Stimulated activated CD4-positive, alpha-beta T cell treated with anti-CD3 and anti-CD28 coated beads, Interleukin-2, amount 100 ng/mL, for 4 hours (primary cell): ENCODE measurements around the gene SPAG16.
"Not testable (repeated sequence)": the region's sequence is repeated elsewhere in the genome, so short reads cannot be mapped to it uniquely, and the experiment has no call there.

Experiments
- DNase-seq: peaks from one replicate; pipeline ENCODE4 v3.0.0-alpha.2; 2020; ENCODE audit warnings: low read depth

Gene SPAG16

GRCh38 chr2:214004463-214004862, 720.2 kb downstream of the SPAG16 start:
- no peak for DNase-seq

DNA sequence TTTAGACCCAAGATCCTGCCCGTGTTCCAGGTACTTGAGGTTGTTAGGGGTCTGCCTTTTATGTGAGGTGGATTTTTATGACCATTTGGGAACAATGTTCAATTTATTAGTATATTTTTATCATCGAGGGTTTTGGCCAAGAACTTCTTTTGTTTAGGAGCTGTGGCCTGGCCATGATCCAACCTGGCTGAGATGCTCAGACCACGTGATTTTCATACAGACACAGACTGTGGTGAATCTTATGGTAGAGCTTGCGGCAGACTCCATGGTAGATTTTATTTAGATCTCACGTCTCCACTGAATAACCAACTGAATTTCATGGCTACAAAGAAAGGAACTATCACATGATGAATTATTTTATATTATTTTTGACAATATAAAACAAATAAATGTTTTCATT, 721.1 kb downstream of the SPAG16 start:
- no peak for DNase-seq

- DNase-seq, result no peak
Measured at GRCh38 chr2:214006601-214007000, 722.3 kb downstream of the SPAG16 start.

DNA sequence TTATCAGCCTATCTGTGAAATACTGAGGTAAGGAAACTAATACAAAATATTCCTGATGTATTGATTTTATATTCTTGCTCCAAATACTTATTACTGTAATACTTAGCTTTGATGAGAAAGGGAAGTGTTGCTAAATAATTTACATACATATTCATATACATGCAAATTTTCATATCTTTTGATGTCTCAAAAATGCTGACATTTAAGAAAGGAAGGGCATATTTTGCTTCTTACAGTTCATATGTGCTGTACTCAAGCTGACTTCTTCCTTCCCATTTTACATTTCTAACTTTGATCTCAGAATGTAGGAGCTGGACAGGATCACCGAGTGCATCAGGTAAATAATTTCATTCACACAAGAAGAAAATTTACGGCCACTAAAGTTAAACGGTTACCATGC, 727.4 kb downstream of the SPAG16 start:
- DNase-seq, result no peak

DNA sequence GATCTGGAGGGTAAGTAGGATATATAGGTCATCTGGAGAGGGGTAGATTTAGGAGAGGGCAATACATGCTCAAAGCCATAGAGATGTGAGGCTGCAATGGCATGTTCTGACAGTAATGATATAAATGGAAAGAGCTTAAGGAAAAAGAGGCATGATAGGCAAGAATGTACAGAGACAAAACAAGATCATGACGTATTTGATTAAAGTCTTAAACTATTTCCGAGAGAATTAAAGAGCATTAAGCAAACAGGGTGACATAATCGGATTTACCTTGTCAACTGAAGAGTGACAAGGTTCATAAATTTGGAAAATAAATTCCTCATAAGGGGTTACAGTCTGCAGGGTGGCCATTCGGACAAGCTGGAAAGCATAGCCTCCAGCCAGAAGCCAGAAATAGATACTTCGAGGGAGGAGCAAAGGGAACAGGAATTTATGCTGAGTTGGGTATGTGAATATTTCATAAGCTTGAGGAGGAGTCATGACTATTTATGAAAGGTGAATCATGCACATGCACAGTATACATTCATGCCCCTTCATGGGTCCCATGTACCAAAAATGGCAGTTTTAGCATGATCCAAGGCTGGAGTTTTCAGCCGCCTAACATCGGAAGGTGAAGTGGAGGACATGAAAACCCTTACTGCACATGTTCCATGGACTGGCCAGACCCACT, 730.4 kb downstream of the SPAG16 start:
- DNase-seq, result no peak

DNA sequence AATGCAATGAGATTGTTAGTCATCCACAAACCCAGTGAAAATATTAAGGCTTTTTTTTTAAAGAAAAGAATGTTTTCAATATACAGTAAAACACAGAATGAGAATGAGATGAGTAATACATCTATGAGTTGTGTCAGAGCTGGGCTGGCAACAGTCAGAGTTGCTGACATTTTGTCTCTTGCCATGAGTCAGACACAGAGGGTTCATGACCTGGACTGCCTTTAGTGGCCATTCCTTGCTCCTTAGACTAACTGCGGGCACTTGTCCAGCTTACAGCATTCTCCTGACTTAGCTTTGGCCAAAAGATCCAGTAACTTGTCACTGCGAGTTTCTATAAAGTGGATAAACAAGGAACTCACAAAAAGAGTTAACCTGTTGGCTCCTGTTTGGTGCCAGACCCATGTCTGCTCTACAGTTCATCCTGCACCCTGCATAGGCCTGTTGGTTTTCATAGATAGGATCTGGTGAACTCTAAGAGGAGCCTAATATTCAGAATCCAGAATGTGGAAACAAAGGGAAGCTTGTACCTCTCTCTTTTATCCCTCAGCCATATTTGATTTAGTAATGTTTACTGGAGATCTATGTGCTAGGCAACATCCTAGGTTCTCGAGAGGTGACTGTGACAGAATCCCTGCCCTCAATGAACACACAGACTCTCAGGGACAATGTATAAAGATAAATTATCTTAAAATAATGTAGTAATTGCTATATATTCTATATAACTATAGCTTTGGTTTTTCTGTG, 735.1 kb downstream of the SPAG16 start:
- no peak for DNase-seq

DNA sequence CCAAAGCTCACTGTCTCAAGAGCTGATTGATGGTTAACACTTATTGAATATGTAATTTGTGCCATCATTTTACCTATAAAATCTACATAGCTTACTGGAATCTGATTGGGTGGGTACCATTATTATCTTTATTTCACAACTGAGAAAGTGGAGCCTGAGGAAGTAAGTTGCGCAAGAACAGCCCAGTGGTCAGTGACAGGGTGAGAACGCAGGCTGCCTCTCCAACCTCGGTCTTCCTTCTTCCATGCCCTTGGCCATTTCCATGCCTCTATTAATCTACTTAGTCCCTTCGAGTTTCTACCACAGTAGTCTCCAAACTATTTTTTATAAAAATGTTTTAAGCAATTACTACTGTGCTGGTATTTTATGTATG, 735.7 kb downstream of the SPAG16 start:
- DNase-seq, result no peak

DNA sequence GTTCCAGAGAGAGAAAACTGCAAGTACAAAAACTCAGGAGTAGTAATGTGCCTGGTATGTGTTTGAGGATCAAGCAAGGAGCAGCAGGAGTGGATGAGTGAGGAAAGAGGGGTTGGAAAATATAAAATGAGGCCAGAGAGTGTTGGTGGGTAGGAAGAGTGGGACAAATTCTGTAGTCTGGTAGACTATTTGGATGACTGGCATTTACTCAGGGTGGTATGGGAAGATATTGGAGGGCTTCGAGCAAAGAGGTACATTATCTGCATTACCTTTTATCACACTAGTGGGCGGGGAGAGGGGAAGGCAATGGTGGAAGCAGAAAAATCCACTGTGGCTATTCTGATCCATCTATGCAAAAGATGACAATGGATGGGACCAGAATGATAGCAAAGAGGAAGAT, 744.9 kb downstream of the SPAG16 start:
- DNase-seq, result no peak

DNA sequence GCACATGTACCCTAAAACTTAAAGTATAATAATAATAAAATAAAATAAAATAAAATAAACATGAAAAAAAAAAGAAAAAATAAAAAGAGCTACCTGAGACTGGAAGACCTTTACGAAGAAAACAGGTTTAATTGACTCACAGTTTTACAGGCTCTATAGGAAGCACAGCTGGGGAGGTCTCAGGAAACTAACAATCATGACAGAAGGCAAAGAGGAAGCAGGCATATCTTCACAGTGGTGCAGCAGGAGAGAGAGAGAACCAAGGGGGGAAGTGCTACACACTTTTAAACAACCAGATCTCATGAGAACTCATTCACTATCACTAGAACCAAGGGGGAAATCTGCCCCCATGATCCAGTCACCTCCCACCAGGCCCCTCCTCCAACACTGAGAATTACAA, 747.3 kb downstream of the SPAG16 start:
- DNase-seq, result no peak

- DNase-seq, result no peak
Measured at GRCh38 chr2:214034417-214034816, 750.2 kb downstream of the SPAG16 start.

DNA sequence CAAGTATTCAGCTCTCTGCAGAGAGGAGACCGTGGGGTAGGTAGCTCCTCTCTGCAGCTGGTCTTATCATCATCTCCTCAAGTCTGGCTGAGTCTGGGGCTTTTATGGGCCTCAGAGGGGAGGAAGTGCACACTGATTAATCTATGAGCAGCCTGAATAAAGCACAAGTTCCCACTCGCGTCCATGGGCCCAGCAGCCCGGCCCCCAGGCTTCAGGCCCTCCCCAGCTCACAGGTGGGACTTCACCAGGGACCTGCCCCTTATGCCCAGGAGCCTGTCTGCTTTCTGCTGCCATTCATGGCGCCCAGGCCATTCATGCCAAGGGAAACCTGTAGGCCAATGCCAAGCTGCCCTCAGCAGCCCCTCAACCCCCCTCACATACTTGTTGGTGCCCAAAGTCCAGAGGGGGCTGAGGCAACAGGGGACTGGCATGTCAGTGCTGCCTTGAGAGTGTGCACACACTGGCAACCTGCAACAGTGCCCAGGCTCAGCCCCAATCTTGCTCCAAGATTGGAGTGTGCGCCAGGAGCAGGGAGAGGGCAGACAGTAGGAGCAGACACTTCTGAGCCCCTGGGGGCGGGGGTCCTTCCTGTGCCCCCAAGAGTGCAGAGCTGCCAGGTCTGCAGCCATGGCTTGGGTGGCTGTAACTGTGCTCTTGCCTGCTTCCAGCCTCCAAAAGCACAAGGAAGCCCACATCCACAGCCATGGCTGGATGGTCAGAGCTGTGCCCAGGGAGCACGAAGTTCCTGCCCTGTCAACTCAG, 751.0 kb downstream of the SPAG16 start:
- DNase-seq, result no peak

- DNase-seq, result no peak
Measured at GRCh38 chr2:214035921-214036320, 751.7 kb downstream of the SPAG16 start.

GRCh38 chr2:214038186-214038585, 753.9 kb downstream of the SPAG16 start:
- no peak for DNase-seq

DNA sequence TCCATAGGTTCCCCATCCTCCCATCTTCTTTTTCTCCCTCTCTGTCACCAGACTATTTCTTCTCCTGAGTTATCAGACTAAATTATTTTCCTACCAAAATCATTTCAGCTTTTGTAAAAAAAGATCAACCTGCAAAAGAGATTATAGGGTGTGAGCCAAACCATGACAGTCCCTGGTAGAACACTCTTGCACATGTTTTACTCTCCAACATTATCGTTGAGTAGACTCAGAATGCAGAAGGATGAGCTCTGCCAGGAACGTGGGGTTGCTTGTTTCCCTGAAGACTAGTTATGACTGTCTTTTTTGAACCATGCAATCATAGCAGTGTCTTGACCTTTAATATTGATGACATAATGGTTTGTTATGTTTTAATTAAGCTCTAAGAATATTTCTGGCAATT, 766.5 kb downstream of the SPAG16 start:
- no peak for DNase-seq

GRCh38 chr2:214051585-214051984, 767.3 kb downstream of the SPAG16 start:
- DNase-seq, result no peak

DNA sequence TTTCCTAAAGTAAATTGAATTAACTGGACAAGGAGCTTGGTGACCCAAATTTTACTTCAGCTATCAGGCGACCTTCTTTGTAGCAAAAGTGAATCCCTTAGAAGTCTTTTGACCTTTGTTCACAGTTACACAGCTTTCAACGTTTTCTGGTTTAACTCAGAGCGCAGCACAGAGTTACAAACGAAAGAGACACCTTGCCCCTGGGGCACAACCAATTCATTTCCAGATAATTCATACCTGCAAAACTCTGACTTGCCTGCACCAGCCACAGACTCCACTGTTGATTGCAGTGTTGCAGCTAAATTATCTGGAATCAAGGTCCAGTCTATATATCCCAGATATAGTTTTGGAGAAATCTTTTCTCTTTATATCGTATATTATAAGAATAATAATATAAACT, 768.0 kb downstream of the SPAG16 start:
- DNase-seq, result no peak

- DNase-seq, result no peak
Measured at GRCh38 chr2:214057986-214058385, 773.7 kb downstream of the SPAG16 start.

GRCh38 chr2:214062279-214062678, 778.0 kb downstream of the SPAG16 start:
- DNase-seq, result not testable (repeated sequence)

DNA sequence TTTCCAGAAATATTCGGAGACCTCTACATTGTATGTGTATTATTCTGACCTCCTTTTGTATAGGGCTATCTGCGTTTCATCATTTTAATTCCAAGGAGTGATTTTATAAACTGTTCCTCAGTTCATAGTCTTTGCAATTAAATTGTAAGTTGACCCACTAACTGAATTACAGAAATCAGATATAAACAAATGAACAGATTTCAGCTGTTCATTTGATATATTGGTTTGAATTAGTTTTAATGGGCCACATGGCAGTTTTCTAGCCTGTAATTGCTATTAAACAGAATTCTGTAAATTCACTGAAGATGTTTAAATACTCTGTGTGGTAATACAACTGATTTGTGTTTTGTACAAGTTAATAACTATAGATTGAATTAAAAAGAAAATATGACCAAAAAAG, 780.2 kb downstream of the SPAG16 start:
- no peak for DNase-seq

DNA sequence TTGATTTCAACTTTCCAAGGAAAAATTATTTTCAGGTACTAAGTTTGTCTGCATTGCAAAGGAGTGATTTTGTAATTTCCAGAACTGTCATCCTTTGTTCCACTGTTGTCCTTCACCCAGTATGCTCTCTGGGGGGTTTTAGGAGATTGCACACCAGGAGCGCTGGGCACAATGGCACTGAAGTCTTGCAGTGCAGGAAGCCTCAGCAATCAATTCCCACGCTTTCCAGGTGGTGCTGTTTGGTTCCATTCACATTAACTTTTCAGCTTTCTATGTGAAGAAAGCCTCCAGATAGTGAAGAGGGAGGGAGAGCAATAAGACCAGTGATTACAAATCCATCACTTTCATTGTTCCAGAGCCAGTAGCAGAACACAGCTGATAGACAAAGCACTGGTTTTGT, 782.6 kb downstream of the SPAG16 start:
- no peak for DNase-seq

- no peak for DNase-seq
Measured at GRCh38 chr2:214069254-214069653, 785.0 kb downstream of the SPAG16 start.

DNA sequence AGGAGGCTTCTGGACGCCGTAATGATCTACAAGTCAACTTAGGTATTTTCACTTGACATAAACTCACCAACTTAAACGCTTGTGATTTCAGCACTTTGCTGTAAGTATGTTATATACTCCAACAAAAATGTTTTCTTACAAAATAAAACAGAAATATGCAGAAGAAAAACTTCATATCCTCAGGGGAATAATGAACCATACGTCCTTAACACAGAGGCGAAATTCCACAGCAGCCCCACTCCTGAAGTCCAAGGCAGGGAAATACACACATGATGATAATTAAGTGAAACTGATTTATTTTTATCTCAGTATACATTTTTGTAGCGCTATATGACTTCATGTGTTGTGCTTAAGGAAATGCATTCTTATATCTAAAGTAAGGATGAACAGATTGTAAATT, 791.2 kb downstream of the SPAG16 start:
- no peak for DNase-seq

DNA sequence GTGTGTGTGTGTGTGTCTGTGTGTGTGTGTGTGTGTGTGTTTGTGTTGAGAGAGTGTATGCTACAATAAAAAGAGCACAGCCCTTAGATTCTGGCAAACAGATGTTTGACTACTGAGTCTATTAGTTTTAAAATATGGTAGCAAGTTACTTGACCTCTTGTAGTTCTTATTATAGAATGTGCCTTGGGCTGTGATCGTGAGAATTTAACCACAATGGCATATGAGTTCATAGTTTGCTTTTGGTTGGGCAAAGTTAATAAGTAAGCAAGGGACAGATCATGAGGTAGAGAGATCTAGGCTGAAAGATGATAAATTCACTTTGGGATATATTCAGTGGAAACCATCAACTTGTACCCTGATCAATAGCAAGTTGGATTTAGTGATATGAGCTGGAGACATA, 792.3 kb downstream of the SPAG16 start:
- no peak for DNase-seq
